Liver (tissue), 3 donors: ENCODE measurements around the gene GPR179.

Experiments
- RAD21 ChIP-seq, 2 donors: IDR thresholded peaks; 2 replicates each; pipeline ENCODE4 v1.6.1; 2016; ENCODE audit warnings: antibody characterized with exemption in 2 of 2, mild to moderate bottlenecking in 2 of 2
- RXRA ChIP-seq, 2 donors: IDR thresholded peaks; 2 replicates each; pipeline ENCODE4 v1.6.1; 2017 to 2018; ENCODE audit warnings: antibody characterized with exemption in 2 of 2, mild to moderate bottlenecking in 1 of 2
- SP1 ChIP-seq: IDR thresholded peaks from 2 replicates; pipeline ENCODE4 v1.6.1; 2018; ENCODE audit warnings: antibody characterized with exemption, mild to moderate bottlenecking
- TAF1 ChIP-seq: conservative IDR thresholded peaks from 2 replicates; pipeline ENCODE4 v1.6.1; 2016; ENCODE audit warnings: antibody characterized with exemption, mild to moderate bottlenecking
- TF ChIP-seq, protein P1 (sequence below): fragments of 150-350 bp; IDR thresholded peaks from 2 replicates; pipeline ENCODE4 v1.5.1; 2017; ENCODE audit warnings: improper control_type of control experiment, low read depth, low read length; ENCODE audit not compliant: missing input control
- TF ChIP-seq, protein P2 (sequence below): IDR thresholded peaks from 2 replicates; pipeline ENCODE4 v1.6.1; 2016; ENCODE audit warnings: antibody characterized with exemption, mild to moderate bottlenecking
- TF ChIP-seq, protein P3 (sequence below): IDR thresholded peaks from 2 replicates; pipeline ENCODE4 v1.6.1; 2016; ENCODE audit warnings: antibody characterized with exemption
- donor health status: healthy.
- donor health status: healthy.

DNA sequence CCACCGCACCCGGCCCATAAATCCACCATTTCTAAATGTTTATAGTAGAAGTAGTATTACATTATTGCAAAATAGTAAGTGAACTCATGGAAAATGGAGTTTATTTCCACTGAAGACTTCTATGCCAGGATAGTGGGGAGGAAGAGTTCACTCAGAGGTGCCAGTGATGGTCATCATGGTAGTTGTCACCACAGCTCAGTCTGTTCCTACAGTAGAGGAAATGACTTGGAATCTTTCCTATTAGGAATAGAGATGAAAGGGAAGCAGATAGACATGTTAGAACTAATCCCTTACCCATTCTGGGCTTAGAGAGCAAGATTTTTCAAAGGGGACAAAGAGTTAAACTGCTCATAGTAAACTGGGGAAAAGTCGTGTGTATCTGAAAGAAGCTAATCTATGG is 26.7 kb downstream of the GPR179 start:
- TF ChIP-seq, protein P1, sequence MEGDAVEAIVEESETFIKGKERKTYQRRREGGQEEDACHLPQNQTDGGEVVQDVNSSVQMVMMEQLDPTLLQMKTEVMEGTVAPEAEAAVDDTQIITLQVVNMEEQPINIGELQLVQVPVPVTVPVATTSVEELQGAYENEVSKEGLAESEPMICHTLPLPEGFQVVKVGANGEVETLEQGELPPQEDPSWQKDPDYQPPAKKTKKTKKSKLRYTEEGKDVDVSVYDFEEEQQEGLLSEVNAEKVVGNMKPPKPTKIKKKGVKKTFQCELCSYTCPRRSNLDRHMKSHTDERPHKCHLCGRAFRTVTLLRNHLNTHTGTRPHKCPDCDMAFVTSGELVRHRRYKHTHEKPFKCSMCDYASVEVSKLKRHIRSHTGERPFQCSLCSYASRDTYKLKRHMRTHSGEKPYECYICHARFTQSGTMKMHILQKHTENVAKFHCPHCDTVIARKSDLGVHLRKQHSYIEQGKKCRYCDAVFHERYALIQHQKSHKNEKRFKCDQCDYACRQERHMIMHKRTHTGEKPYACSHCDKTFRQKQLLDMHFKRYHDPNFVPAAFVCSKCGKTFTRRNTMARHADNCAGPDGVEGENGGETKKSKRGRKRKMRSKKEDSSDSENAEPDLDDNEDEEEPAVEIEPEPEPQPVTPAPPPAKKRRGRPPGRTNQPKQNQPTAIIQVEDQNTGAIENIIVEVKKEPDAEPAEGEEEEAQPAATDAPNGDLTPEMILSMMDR: no peak
- TF ChIP-seq RAD21 (IDR thresholded peaks at IDR 0.05) (no peak), TAF1 (no peak), RXRA (IDR thresholded peaks at IDR 0.05) (no peak), SP1 (no peak)
- TF ChIP-seq, protein P2, sequence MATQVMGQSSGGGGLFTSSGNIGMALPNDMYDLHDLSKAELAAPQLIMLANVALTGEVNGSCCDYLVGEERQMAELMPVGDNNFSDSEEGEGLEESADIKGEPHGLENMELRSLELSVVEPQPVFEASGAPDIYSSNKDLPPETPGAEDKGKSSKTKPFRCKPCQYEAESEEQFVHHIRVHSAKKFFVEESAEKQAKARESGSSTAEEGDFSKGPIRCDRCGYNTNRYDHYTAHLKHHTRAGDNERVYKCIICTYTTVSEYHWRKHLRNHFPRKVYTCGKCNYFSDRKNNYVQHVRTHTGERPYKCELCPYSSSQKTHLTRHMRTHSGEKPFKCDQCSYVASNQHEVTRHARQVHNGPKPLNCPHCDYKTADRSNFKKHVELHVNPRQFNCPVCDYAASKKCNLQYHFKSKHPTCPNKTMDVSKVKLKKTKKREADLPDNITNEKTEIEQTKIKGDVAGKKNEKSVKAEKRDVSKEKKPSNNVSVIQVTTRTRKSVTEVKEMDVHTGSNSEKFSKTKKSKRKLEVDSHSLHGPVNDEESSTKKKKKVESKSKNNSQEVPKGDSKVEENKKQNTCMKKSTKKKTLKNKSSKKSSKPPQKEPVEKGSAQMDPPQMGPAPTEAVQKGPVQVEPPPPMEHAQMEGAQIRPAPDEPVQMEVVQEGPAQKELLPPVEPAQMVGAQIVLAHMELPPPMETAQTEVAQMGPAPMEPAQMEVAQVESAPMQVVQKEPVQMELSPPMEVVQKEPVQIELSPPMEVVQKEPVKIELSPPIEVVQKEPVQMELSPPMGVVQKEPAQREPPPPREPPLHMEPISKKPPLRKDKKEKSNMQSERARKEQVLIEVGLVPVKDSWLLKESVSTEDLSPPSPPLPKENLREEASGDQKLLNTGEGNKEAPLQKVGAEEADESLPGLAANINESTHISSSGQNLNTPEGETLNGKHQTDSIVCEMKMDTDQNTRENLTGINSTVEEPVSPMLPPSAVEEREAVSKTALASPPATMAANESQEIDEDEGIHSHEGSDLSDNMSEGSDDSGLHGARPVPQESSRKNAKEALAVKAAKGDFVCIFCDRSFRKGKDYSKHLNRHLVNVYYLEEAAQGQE: no peak
- TF ChIP-seq, protein P3, sequence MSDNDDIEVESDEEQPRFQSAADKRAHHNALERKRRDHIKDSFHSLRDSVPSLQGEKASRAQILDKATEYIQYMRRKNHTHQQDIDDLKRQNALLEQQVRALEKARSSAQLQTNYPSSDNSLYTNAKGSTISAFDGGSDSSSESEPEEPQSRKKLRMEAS: no peak
